ENCODE data around the gene CHRNA10. TPM values are rescaled to one million over a fixed set of nuclear protein-coding genes. Genes with fewer than 3 reads are reported as not detected.

Gene CHRNA10
- total RNA-seq, 1 donor from 2014 or later: 0.13 TPM

GRCh38 chr11:3635641-3636375, 35.4 kb downstream of the CHRNA10 start:
- no peak for DNase-seq (ENCODE audit: low read depth in 2 of 2)

DNA sequence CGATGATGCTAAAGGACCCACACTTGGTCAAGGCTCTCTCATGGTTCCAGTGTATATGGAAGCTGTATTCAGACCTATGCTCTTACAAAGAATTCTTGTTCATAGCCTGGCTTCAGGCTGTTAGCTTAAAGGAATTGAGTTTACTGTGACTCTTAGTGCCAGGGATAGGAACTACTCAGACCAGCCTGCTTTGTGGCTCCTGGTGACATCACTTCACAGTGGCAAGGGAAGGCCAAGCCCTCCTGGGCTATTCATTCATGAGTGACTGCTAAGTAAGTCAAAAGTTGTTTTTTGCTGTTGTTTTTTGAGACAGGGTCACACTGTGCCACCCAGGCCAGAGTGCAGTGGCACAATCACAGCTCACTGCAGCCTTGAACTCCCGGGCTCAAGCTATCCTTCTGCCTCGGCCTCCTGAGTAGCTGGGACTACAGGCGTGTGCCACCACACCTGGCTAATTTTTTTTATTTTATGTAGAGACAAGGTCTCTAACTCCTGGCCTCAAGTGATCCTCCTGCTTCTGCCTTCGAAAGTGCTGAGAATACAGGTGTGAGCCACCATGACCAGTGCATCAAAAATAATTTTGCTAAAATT, 39.0 kb downstream of the CHRNA10 start:
- no peak for DNase-seq (ENCODE audit: low read depth in 2 of 2)

GRCh38 chr11:3631331-3631730, 39.9 kb downstream of the CHRNA10 start:
- DNase-seq (ENCODE audit: low read depth in 2 of 2): no peak

DNA sequence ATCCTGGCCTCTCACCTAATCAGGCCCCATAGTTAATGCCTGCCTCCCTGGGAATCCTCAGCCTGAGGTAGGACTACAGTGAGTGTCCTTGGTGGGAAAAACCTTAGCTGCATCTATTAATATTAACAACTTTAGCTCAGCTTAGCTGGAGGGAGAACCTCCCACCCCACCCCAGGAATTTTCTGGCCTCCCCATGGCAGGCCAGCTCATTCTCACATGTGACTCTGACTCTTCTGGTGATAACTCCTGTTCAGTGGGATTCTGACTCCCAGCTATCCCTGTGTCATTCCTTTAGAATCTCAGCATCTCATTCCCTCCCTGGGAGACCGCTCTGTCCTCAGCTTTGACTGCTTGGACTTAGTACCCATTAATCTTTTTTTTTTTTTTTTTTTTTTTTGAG, 43.9 kb downstream of the CHRNA10 start:
- no peak for DNase-seq (ENCODE audit: low read depth in 2 of 2)

- no peak for DNase-seq (ENCODE audit: low read depth in 2 of 2)
These were observed 44.8 kb downstream of the CHRNA10 start for GRCh38 chr11:3626250-3626960.

DNA sequence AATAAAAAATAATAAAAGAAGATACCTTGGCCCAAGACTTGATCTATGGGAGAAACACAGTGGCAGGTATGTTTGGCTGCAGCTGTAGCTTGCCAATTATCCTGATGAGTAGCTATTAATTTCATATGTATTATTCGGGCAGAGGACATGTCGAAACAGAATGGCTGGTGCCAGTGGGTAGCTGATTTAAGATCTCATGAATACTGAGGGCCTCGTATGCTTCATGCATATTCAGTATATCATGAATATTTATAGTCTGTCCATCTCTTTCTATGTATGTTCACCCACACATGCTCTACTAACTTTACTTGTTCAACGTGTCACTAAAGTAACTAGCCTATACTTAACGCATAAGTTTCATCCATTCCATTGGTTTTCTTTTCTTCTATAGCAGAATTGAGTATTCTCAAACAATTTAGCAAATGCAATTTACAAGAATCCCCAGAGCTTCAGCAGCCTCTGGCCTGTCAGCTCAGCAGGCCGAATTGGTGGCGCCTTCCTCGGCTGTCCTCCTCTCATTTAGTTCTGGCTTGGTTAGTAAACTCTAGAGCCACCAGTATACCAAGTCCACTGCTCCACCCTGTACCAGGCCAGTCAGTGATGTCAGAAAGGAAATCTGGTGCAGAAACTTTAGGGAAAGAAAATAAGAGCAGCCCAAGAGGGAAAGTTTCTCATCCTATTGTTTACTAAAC, 47.3 kb downstream of the CHRNA10 start:
- no peak for DNase-seq (ENCODE audit: low read depth in 2 of 2)

- no peak for DNase-seq (ENCODE audit: low read depth in 2 of 2)
These were observed 48.1 kb downstream of the CHRNA10 start for GRCh38 chr11:3623121-3623520.

DNA sequence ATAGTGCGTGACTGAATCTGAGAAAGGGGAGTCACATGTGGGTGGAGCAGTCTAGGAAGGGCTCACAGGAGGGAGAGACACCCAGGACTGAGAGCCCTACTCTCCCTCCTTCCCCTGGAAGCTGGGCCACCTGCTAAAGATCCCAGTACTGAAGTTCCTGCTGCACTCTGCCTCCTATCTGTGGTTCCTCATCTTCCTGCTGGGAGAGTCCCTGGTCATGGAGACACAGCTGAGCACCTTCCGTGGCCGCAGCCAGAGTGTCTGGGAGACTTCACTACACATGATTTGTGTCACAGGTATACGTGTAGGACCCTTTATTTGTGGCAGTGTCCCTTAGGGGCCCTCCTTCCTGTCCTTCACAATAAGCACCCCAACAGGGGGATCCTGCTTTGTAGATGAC, 48.7 kb downstream of the CHRNA10 start:
- no peak for DNase-seq (ENCODE audit: low read depth in 2 of 2)

- DNase-seq (ENCODE audit: low read depth in 2 of 2): no peak
These were observed 53.2 kb downstream of the CHRNA10 start for GRCh38 chr11:3617990-3618389.

GRCh38 chr11:3616721-3617460, 54.3 kb downstream of the CHRNA10 start:
- peak in 1 of 2 donors; percentile 23 for DNase-seq (ENCODE audit: low read depth in 2 of 2)

DNA sequence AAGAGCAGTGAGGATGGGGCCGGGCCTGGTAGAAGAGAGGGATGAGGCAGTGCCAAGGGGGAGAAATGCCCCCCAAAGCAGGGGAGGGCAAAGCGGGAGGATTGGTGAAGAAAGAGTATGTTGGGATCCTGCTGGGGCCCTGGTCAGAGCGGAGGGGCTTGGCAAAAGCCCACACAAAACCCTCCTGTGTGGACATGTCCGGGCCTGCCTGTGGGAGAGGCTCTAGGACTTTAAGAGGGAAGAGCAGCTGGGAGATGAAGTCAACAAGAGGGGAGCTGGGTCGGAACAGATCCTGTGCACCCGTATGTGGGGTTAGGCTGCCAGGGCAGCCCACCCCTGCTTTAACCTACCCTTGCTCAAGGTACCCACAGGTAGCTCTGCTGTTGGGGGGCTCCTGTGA, 55.2 kb downstream of the CHRNA10 start:
- DNase-seq (ENCODE audit: low read depth in 2 of 2): no peak

Other genes with a start within 250 kb of the CHRNA10 start
- not detected in 2 replicates for gene ART5, start 29.4 kb downstream of the CHRNA10 start, total RNA-seq
- gene ART1, start 26.3 kb downstream of the CHRNA10 start, total RNA-seq: not detected in 2 replicates
- 82.4 and 106 TPM in 2 replicates for gene NUP98, start 126.2 kb upstream of the CHRNA10 start, total RNA-seq
- 7.7 and 13.7 TPM in 2 replicates for gene PGAP2, start 137.2 kb upstream of the CHRNA10 start, total RNA-seq
- 8.1 and 17.7 TPM in 2 replicates for gene RHOG, start 169.6 kb upstream of the CHRNA10 start, total RNA-seq
- gene STIM1, start 184.3 kb upstream of the CHRNA10 start, total RNA-seq: 15.7 and 26.6 TPM in 2 replicates